Measurements from ENCODE around the gene DNLZ.

Gene DNLZ

GRCh38 chr9:136337416-136338395 lies 25.8 kb downstream of the DNLZ start:
- TF ChIP-seq CTCF (IDR thresholded peaks at IDR 0.05; ENCODE audit: insufficient read depth, missing control alignments), result no peak
- DNase-seq (ENCODE audit: insufficient read length, low spot score) (no peak), FAIRE-seq (no peak)

- no peak for TF ChIP-seq CTCF (IDR thresholded peaks at IDR 0.05; ENCODE audit: insufficient read depth, missing control alignments)
- FAIRE-seq (no peak), DNase-seq (ENCODE audit: insufficient read length, low spot score) (no peak)
Measured at GRCh38 chr9:136336881-136337280, 26.7 kb downstream of the DNLZ start.

GRCh38 chr9:136336156-136336870 lies 27.2 kb downstream of the DNLZ start:
- no peak for TF ChIP-seq CTCF (IDR thresholded peaks at IDR 0.05; ENCODE audit: insufficient read depth, missing control alignments)
- FAIRE-seq (no peak), DNase-seq (ENCODE audit: insufficient read length, low spot score) (no peak)

GRCh38 chr9:136335296-136336155 lies 28.0 kb downstream of the DNLZ start:
- DNase-seq (ENCODE audit: insufficient read length, low spot score), result no peak
- no peak for FAIRE-seq
- no peak for TF ChIP-seq CTCF (IDR thresholded peaks at IDR 0.05; ENCODE audit: insufficient read depth, missing control alignments)

- TF ChIP-seq CTCF (IDR thresholded peaks at IDR 0.05; ENCODE audit: insufficient read depth, missing control alignments), result no peak
- FAIRE-seq (no peak), DNase-seq (ENCODE audit: insufficient read length, low spot score) (no peak)
Measured at GRCh38 chr9:136334541-136334940, 29.0 kb downstream of the DNLZ start.

- TF ChIP-seq CTCF (IDR thresholded peaks at IDR 0.05; ENCODE audit: insufficient read depth, missing control alignments), result no peak
- FAIRE-seq (no peak), DNase-seq (ENCODE audit: insufficient read length, low spot score) (no peak)
Measured at GRCh38 chr9:136333486-136333885, 30.1 kb downstream of the DNLZ start.
